ENCODE measurements around the gene PCSK9.
"Not testable (repeated sequence)": the region's sequence is repeated elsewhere in the genome, so short reads cannot be mapped to it uniquely, and the experiment has no call there.

- TF ChIP-seq CTCF (conservative IDR thresholded peaks at IDR 0.05; ENCODE audit: low read depth in 2 of 2); EZH2 (IDR thresholded peaks at IDR 0.05; ENCODE audit: low read depth, unreplicated experiment); POLR2AphosphoS5 (IDR thresholded peaks at IDR 0.05; ENCODE audit: low read depth): not testable (repeated sequence)
Measured at GRCh38 chr1:55031098-55031497, 8.2 kb upstream of the PCSK9 start.
